ENCODE data around the gene CCDC6. TPM values are rescaled to one million over a fixed set of nuclear protein-coding genes. Genes with fewer than 3 reads are reported as not detected.
"Not testable (repeated sequence)": the region's sequence is repeated elsewhere in the genome, so short reads cannot be mapped to it uniquely, and the experiment has no call there.

CCDC6 gene
- total RNA-seq, 1 donor from 2014 or later = 61.5 TPM

DNA sequence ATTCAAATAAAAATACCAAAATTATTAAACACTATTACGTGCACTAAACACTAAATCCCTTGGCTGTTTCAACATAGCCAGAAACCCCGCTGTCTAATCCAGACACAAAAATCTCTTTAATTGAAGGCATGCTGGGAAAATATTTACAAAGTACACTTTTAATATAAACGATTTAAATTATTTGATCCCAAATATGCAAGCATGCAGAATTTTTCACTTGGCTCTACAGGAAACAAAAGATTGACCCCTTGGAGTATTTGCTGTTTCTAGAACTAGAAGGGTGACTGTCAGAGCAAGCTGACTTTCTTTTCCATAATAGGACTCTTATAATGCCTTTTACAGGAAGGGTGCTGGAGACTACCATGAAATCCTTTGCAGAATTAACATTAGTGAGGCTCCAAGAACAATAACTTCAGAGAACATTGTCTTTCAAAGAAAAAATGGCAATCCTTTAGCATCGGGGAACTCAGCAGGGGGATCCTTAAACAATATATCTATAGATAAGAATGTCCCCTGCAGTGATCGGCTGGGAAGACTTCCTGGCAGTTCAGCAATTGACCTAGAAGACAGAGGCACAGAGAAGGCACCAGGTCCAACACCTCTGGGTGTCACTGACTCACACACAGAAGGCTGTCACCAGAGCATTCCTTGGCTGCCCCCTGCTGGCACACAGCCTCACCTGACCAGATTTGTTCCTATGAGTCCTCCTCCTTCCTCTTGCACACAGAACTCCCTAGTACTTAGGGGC is 97.3 kb downstream of the CCDC6 start:
- H3K36me3 Mint-ChIP-seq (ENCODE audit: low read depth) = peaks cover 80% of the 10 kb centered on the region
- DNase-seq (ENCODE audit: low spot score) = peak; percentile 53
- H3K4me1 Mint-ChIP-seq (ENCODE audit: low read depth) = peaks cover 5% of the 10 kb centered on the region
- intact Hi-C loops (cut with micrococcal nuclease) = loop anchor here (1.0 to 10.0 kb wide), 3 partner anchors 104 to 223 kb away; partner anchors contain the start of gene SLC16A9
- H3K27me3 Mint-ChIP-seq (ENCODE audit: low read depth) = no peaks in the 10 kb centered on the region
- no peak overlapping the region for H3K4me3 Mint-ChIP-seq (ENCODE audit: low read depth)
- H3K9me3 Mint-ChIP-seq = no peaks in the 10 kb centered on the region
- no peak overlapping the region for H3K27ac Mint-ChIP-seq

DNA sequence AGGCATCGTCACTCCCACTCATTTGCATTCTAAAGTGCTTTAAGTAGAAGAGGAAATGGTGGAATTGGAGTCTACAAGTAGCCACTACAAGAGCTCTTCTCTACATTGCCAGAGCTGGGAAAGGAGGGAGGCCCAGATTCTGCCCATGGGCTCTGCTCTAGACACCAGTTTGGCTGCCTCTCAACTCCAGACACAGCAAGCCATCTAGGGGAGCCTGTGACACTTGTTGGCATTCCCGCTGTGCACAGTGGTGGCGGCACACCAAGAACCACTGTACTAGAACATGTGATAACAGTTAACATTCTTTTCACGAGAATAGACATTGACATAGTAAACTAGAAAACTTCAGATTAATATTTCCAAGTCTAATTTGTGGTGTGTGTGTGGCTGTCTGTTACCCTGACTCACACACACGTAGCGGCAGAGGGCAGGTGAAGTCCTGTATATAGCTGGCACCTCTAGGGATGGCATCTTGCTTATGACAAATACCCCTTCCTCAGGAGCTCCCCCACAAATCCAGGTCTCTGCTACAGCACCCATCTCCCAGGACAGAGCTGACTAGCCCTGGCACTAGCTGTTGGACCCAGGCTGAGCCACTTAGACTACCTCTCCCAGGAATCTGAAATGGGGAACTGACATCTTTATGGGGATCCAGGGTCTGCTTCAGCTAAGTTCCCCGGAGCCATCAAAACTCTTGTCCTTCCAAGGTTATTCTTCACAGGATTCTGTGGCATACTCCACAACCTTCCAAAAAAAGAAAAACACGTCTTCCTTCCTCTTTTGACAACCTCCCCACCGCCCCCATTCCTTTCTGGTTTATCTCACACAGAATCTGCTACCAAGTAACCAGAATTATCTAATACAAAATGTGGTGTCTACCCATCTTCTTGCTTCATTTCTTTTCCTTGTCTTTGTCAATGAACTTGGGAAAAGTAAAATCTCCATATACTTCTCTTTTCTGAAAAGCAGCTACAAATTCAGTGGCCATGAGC is 98.4 kb downstream of the CCDC6 start:
- H3K36me3 Mint-ChIP-seq (ENCODE audit: low read depth) = peaks cover 81% of the 10 kb centered on the region
- H3K4me1 Mint-ChIP-seq (ENCODE audit: low read depth) = peaks cover 5% of the 10 kb centered on the region
- no peaks in the 10 kb centered on the region for H3K9me3 Mint-ChIP-seq
- H3K27me3 Mint-ChIP-seq (ENCODE audit: low read depth) = no peaks in the 10 kb centered on the region
- no peak for DNase-seq (ENCODE audit: low spot score)
- H3K27ac Mint-ChIP-seq = no peak overlapping the region
- intact Hi-C loops (cut with micrococcal nuclease) = loop anchor here (5.0 to 10.0 kb wide), 2 partner anchors 103 to 224 kb away; partner anchors contain the start of gene SLC16A9
- no peak overlapping the region for H3K4me3 Mint-ChIP-seq (ENCODE audit: low read depth)

DNA sequence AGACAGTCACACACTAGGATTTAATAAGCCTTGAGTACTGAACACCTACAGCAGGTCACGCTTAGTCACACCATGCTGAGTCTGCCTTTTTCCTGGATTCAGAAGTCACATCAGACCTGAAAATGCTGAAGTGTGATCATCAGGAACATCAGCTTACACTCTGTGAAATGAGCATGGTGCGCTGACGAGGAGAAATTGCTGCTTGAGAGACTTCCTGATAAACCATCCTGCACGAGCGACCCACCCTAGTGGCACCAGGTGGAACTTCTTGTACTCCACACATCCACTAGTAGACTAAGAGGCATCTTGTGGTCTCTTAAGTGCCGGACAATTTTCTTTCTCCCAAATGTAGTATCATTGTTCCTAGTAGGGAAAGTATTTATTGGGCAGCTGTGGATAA is 101.3 kb downstream of the CCDC6 start:
- no peaks in the 10 kb centered on the region for H3K9me3 Mint-ChIP-seq
- no peak overlapping the region for H3K27ac Mint-ChIP-seq
- peaks cover 81% of the 10 kb centered on the region for H3K36me3 Mint-ChIP-seq (ENCODE audit: low read depth)
- H3K27me3 Mint-ChIP-seq (ENCODE audit: low read depth) = no peaks in the 10 kb centered on the region
- no peak overlapping the region for H3K4me3 Mint-ChIP-seq (ENCODE audit: low read depth)
- peaks cover 10% of the 10 kb centered on the region for H3K4me1 Mint-ChIP-seq (ENCODE audit: low read depth)
- intact Hi-C loops (cut with micrococcal nuclease) = loop anchor here (5.0 to 10.0 kb wide), 2 partner anchors 100 to 227 kb away; partner anchors contain the start of gene SLC16A9
- no peak for DNase-seq (ENCODE audit: low spot score)

DNA sequence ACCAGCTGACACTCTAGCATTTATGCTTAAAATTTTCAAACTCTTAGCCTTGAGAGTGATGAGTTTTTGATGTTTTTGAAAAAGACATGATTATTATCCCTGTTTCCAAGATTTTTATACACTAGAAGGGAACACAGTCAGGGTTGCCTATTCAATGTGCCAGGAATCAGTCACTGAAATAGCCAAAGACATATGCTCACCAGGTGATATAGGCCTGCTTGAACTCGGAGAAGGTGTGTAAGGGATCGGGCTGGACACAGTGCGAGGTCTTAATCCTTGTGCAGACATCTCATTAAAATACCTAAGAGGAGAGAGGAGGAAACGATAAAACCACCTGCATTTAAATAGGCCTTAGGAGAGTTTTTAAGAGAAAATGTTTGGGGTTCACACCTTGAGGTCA is 102.1 kb downstream of the CCDC6 start:
- intact Hi-C loops (cut with micrococcal nuclease) = loop anchor here (10.0 kb wide), 1 partner anchor 99 kb away; the partner anchor contains the start of gene SLC16A9
- H3K27ac Mint-ChIP-seq = no peak overlapping the region
- H3K4me3 Mint-ChIP-seq (ENCODE audit: low read depth) = no peak overlapping the region
- no peaks in the 10 kb centered on the region for H3K27me3 Mint-ChIP-seq (ENCODE audit: low read depth)
- peaks cover 79% of the 10 kb centered on the region for H3K36me3 Mint-ChIP-seq (ENCODE audit: low read depth)
- H3K4me1 Mint-ChIP-seq (ENCODE audit: low read depth) = peaks cover 10% of the 10 kb centered on the region
- H3K9me3 Mint-ChIP-seq = no peaks in the 10 kb centered on the region
- DNase-seq (ENCODE audit: low spot score) = no peak

DNA sequence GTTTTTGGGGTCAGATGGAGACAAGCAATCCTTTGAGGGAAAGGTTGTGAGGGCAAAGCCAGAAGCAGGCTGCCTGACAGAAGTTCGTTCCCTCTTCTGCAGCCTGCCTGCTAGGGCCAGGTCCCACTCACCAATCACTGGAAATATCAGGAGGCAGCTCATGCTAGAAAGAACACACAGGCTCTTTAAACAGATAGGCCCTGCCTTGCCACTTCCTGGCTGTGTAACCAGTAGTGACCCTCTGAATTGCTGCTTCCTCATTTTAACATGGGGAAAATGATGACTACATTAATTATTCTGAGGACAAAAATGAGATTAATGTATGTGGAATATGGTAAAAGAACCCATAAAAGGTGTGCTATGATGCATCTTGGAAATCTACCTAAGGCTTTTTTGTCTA is 102.6 kb downstream of the CCDC6 start:
- Mint-ChIP-seq H3K27ac (no peak overlapping the region), H3K9me3 (no peaks in the 10 kb centered on the region), H3K4me3 (ENCODE audit: low read depth) (no peak overlapping the region), H3K36me3 (ENCODE audit: low read depth) (peaks cover 77% of the 10 kb centered on the region), H3K27me3 (ENCODE audit: low read depth) (no peaks in the 10 kb centered on the region), H3K4me1 (ENCODE audit: low read depth) (peaks cover 10% of the 10 kb centered on the region)
- intact Hi-C loops (cut with micrococcal nuclease) = loop anchor here (10.0 kb wide), 1 partner anchor 99 kb away; the partner anchor contains the start of gene SLC16A9
- DNase-seq (ENCODE audit: low spot score) = no peak

DNA sequence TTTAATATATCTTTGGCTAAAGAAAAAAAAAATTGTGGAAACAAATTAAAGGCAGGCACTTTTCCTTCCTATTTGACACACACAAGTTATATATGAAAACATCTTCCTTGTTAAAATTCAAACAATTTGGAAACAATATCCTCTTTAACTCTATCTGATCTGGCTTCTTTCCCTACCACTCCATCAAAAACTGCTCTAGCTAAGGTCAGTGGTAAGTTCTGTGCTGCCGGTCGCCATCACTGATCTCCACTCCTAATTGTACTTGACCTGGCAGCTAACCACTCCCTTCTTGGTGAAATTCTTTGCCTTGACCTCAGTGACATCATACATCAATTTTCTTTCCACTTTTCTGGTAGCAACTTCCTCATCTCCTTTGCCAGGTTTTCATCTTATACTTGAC is 105.2 kb downstream of the CCDC6 start:
- intact Hi-C loops (cut with micrococcal nuclease) = loop anchor here (10.0 kb wide), 1 partner anchor 96 kb away; the partner anchor contains the start of gene SLC16A9
- no peak for DNase-seq (ENCODE audit: low spot score)
- Mint-ChIP-seq H3K4me1 (ENCODE audit: low read depth) (peaks cover 5% of the 10 kb centered on the region), H3K27me3 (ENCODE audit: low read depth) (no peaks in the 10 kb centered on the region), H3K9me3 (peaks cover 3% of the 10 kb centered on the region), H3K27ac (no peak overlapping the region), H3K4me3 (ENCODE audit: low read depth) (no peak overlapping the region), H3K36me3 (ENCODE audit: low read depth) (peaks cover 72% of the 10 kb centered on the region)

DNA sequence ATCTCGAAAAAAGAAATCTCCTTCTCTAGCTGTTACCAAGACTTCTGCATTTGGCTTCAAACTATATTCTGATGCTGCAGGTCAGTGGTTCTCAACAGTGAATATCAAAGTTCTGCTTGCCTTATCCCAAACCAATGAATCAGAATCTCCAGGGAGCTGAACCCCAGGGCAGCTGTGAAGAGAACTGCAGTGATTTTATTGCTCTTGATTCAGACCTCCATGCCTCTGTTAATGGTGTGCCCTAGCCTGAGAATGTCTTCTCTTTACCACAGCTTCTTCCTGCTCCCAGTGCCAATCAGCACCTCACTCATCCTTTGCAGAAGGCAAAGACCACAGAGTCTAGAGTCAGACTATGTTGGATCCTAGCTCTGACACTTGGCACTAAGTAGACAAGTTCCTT is 106.9 kb downstream of the CCDC6 start:
- intact Hi-C loops (cut with micrococcal nuclease) = no loop called here
- peaks cover 74% of the 10 kb centered on the region for H3K36me3 Mint-ChIP-seq (ENCODE audit: low read depth)

DNA sequence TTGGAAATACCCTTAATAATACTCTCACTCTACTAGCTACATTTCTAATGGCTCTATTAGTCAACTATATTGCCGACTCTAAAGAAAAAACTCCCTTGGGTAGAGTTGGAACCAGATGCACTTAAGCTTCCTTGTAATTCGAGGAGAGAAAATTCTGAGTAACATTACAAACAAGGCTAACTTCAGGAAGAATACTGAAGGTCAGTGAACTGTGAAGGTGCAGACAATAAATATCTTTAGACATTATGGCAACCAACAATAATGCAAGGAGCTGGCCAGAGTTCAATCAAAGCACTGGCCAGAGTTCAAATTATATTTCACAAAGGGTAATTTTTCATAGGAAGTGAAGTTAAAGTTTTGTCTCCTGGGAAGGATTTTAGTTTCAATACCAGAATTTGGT is 112.4 kb downstream of the CCDC6 start:
- no peak for DNase-seq (ENCODE audit: low spot score)
- H3K9me3 Mint-ChIP-seq = peaks cover 6% of the 10 kb centered on the region
- no peak overlapping the region for H3K4me3 Mint-ChIP-seq (ENCODE audit: low read depth)
- H3K4me1 Mint-ChIP-seq (ENCODE audit: low read depth) = peaks cover 4% of the 10 kb centered on the region
- H3K36me3 Mint-ChIP-seq (ENCODE audit: low read depth) = peaks cover 67% of the 10 kb centered on the region
- H3K27ac Mint-ChIP-seq = no peak overlapping the region
- H3K27me3 Mint-ChIP-seq (ENCODE audit: low read depth) = no peaks in the 10 kb centered on the region
- intact Hi-C loops (cut with micrococcal nuclease) = no loop called here

More for the DNA sequence above, 106.9 kb downstream of the CCDC6 start:
- Mint-ChIP-seq H3K4me1 (ENCODE audit: low read depth) (peaks cover 5% of the 10 kb centered on the region), H3K9me3 (peaks cover 6% of the 10 kb centered on the region), H3K27me3 (ENCODE audit: low read depth) (no peaks in the 10 kb centered on the region), H3K4me3 (ENCODE audit: low read depth) (no peak overlapping the region), H3K27ac (no peak overlapping the region)
- DNase-seq (ENCODE audit: low spot score) = no peak

DNA sequence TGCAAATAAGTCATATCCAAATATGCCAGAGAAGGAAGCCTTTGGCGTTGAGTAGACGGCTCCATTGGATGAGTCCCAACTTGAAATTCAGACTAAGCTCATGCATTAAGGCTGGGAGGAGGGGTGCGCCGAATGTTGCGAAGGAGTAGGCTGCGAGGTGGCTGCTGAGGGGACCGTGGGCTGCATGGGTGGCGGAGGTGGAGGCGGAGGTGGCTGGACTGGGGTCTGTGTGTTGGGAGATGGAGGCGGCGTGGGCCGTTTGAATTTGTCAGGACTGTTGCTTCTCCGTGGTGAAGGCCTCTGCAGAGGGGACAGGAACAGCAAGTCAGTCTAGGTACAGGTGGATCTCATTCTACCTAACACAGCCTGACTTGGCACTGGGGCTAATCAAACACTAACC is 113.5 kb downstream of the CCDC6 start:
- Mint-ChIP-seq H3K9me3 (peaks cover 6% of the 10 kb centered on the region), H3K4me1 (ENCODE audit: low read depth) (peaks cover 4% of the 10 kb centered on the region), H3K27me3 (ENCODE audit: low read depth) (no peaks in the 10 kb centered on the region), H3K36me3 (ENCODE audit: low read depth) (peaks cover 62% of the 10 kb centered on the region), H3K4me3 (ENCODE audit: low read depth) (no peak overlapping the region), H3K27ac (no peak overlapping the region)
- no peak for DNase-seq (ENCODE audit: low spot score)
- intact Hi-C loops (cut with micrococcal nuclease) = no loop called here

DNA sequence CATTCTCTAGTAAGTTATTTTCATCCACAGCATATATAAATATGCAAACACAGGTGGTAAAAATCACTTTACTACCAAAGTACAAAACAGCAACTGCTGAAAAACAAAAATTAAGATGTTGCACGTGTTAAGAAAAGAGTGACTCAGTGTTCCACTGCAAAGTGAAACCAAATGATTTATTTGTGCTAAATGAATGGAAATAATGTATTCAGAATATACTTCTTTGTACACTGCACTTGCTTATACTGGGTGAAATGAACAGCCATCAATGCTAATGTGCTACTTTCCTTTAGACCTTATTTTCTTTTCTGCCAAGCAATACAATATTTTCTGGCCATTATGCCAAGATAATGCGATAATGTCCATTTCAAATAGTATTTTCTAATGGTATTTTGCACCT is 114.8 kb downstream of the CCDC6 start:
- Mint-ChIP-seq H3K36me3 (ENCODE audit: low read depth) (peaks cover 54% of the 10 kb centered on the region), H3K27ac (no peak overlapping the region), H3K4me1 (ENCODE audit: low read depth) (peaks cover 4% of the 10 kb centered on the region), H3K4me3 (ENCODE audit: low read depth) (no peak overlapping the region), H3K9me3 (peaks cover 6% of the 10 kb centered on the region), H3K27me3 (ENCODE audit: low read depth) (no peaks in the 10 kb centered on the region)
- intact Hi-C loops (cut with micrococcal nuclease) = no loop called here
- DNase-seq (ENCODE audit: low spot score) = no peak

DNA sequence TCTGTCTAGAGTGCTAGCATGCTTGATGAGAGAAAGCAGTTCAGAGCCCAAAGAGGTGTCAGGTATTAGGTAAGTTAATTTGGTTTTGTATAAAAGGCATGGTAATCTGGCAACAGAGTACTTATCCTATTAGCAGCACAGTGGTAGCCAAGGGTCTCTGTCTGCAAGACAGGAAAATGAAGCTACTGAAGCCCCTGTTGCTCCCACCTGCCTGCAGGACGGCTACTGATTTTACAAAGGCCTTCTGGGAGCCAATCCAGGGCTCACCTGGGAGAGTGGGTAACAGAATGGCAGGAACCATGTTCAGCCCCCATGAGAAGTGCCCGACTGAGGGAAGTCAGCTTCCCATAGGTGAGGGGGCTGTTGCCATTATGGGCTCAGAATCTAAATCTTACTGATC is 116.3 kb downstream of the CCDC6 start:
- H3K4me3 Mint-ChIP-seq (ENCODE audit: low read depth); intact Hi-C loops (cut with micrococcal nuclease): not testable (repeated sequence)

DNA sequence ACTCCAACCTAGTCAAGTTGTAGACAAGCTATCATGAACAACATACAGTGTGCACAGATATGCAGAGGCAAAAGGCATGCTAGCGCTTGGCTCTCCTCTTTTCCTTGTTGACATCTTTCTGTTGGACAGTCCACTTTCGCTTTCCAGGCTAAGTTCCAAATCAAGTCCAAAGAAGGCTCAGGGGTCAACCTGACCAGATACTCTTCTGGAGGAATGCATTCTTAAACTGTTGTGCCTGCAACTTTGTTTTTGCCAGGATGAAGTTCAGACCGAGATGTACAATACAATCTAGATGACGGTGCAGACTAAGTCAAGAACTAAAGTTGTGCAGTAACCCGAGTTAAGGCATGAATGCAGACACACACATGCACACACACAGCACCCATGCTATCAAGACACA is 117.4 kb downstream of the CCDC6 start:
- H3K9me3 Mint-ChIP-seq; DNase-seq (ENCODE audit: low spot score); H3K27me3 Mint-ChIP-seq (ENCODE audit: low read depth); H3K4me3 Mint-ChIP-seq (ENCODE audit: low read depth); H3K27ac Mint-ChIP-seq; intact Hi-C loops (cut with micrococcal nuclease); H3K4me1 Mint-ChIP-seq (ENCODE audit: low read depth): not testable (repeated sequence)
- peaks cover 30% of the 10 kb centered on the region for H3K36me3 Mint-ChIP-seq (ENCODE audit: low read depth)

More for the DNA sequence above, 116.3 kb downstream of the CCDC6 start:
- H3K36me3 Mint-ChIP-seq (ENCODE audit: low read depth) = peaks cover 42% of the 10 kb centered on the region
- H3K27ac Mint-ChIP-seq; H3K4me1 Mint-ChIP-seq (ENCODE audit: low read depth); H3K27me3 Mint-ChIP-seq (ENCODE audit: low read depth); H3K9me3 Mint-ChIP-seq; DNase-seq (ENCODE audit: low spot score): not testable (repeated sequence)
